D721Med (cell line): Measurements from ENCODE around the gene CALY.

Experiments used
- DNase-seq: peaks from one replicate; pipeline ENCODE4 v3.0.0; 2011; ENCODE audit warnings: low spot score; ENCODE audit not compliant: insufficient read length
- FAIRE-seq: peaks from 2 replicates; lab custom pipeline; 2011; peaks lifted over from hg19 to GRCh38; lab: Jason Lieb, UNC
- TF ChIP-seq, protein P1 (sequence below): IDR thresholded peaks from 2 replicates; pipeline ENCODE4 v1.5.1; 2012; ENCODE audit warnings: mild to moderate bottlenecking, control low read depth; ENCODE audit not compliant: insufficient read depth; ENCODE audit errors: missing control alignments

CALY gene

GRCh38 chr10:133292919-133293809 lies 43.5 kb downstream of the CALY start:
- TF ChIP-seq, protein P1, sequence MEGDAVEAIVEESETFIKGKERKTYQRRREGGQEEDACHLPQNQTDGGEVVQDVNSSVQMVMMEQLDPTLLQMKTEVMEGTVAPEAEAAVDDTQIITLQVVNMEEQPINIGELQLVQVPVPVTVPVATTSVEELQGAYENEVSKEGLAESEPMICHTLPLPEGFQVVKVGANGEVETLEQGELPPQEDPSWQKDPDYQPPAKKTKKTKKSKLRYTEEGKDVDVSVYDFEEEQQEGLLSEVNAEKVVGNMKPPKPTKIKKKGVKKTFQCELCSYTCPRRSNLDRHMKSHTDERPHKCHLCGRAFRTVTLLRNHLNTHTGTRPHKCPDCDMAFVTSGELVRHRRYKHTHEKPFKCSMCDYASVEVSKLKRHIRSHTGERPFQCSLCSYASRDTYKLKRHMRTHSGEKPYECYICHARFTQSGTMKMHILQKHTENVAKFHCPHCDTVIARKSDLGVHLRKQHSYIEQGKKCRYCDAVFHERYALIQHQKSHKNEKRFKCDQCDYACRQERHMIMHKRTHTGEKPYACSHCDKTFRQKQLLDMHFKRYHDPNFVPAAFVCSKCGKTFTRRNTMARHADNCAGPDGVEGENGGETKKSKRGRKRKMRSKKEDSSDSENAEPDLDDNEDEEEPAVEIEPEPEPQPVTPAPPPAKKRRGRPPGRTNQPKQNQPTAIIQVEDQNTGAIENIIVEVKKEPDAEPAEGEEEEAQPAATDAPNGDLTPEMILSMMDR = no peak
- FAIRE-seq (no peak), DNase-seq (no peak)

DNA sequence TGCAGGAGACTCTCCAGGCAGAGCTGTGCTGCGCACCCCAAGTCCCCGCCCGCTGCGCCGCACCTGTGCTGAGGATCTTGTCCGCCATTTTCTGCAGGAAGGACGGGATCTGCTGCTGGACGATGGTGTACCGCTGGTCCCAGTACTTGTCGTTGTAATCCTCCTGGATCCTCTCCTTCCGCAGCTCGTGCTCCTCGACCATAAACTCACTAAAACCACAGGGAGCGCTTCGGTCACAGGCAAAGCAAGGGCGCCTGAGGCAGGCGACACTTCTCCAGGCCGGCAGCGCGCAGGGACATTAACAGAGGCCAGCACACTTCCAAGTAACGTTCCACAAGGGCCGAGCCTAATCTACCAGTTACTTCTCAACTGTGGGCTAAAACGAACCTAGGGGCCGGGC lies 46.9 kb downstream of the CALY start:
- FAIRE-seq (no peak), DNase-seq (no peak)
- TF ChIP-seq, protein P1 = no peak

DNA sequence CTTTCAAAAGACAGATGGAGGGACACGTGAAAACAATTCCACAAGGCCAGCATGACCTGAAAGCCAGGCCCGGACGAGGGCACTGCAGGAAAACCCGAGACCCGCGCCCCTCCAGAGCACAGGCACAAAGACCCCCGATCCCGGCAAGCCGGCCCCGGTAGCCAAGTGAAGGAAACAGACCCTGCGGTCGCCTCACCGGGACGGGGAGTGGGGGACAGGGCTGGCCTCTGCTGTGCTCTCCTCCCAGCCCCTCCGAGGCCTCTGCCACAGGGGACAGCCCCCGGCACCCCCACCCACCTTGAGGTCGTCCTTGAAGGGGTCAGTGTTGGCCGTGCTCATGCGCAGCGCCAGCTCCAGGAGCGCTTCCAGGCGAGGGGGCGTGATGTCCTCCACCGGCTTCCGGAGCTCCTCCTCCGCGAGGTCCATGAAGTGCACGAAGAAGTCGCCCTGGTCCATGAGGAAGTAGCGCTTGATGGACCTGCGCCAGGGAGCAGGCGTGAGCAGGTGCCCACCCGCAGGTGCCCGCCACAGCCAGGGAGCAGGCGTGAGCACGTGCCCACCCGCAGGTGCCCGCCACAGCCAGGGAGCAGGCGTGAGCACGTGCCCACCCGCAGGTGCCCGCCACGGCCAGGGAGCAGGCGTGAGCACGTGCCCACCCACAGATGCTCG lies 48.7 kb downstream of the CALY start:
- no peak for DNase-seq
- FAIRE-seq = no peak
- TF ChIP-seq, protein P1 = no peak

DNA sequence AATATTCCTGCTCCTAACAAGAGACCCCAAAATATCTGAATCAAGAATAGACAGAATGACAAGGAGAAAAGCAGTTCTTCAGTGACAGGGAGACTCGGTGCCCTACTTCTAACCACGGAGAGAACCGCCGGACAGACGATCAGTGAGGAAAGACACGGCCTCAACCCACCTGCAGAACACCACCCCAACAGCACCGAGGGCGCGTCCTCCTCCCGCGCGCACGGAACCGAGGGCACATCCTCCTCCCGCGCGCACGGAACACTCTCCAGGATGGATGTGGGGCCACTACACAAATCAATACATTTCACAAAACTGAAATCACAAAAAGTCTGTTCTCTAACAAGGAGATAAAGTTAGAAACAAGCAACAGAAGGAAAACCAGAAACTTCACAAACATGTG lies 50.3 kb downstream of the CALY start:
- FAIRE-seq (no peak), DNase-seq (no peak)
- TF ChIP-seq, protein P1 = no peak

DNA sequence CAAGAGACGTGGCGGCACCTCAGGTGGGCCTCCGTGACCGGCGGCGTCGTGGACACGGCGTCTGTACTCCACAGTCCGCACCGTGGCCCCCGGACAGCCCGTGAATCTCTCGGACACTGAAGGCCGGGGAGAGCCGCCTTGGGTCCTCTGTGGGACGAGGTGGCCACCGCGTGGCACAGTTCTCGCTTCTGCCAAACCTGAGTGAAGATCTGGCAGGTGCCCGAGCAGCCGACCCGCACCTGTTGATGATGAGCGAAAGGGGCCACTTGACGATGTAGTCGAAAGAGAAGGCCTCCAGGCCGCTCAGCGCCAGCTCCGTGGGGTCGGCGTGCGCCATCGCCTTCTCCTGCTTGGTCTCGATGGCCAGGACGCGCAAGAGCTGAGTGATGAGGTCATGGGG lies 51.5 kb downstream of the CALY start:
- DNase-seq (no peak), FAIRE-seq (no peak)
- TF ChIP-seq, protein P1 = no peak

- TF ChIP-seq, protein P1 = no peak
- no peak for FAIRE-seq
Observed at GRCh38 chr10:133283931-133284330, 52.8 kb downstream of the CALY start.

GRCh38 chr10:133282846-133283390 lies 53.8 kb downstream of the CALY start:
- FAIRE-seq (no peak), DNase-seq (no peak)
- TF ChIP-seq, protein P1 = no peak

More at GRCh38 chr10:133283931-133284330, 52.8 kb downstream of the CALY start:
- no peak for DNase-seq
